HAP-1 (cell line): ENCODE results near the gene ACKR3.

ENCODE experiments used
- DNase-seq, 2 experiments: peaks; one replicate each; pipeline ENCODE4 v3.0.0-alpha.2; 2016 to 2020; ENCODE audit warnings: low spot score in 2 of 2
- H3K27me3 ChIP-seq: fragments of 250-450 bp; sonication (Bioruptor Pico); 2 replicates; pipeline ENCODE4 v1.5.1; 2020; ENCODE audit warnings: low read depth, mild to moderate bottlenecking, moderate library complexity
- H3K36me3 ChIP-seq: fragments of 250-450 bp; sonication (Bioruptor Pico); replicated peaks from 2 replicates; pipeline ENCODE4 v1.5.1; 2020; ENCODE audit warnings: mild to moderate bottlenecking
- H3K4me1 ChIP-seq: fragments of 250-450 bp; sonication (Bioruptor Pico); 2 replicates; pipeline ENCODE4 v1.5.1; 2020; ENCODE audit warnings: mild to moderate bottlenecking
- H3K4me3 ChIP-seq: fragments of 250-450 bp; sonication (Bioruptor Pico); 2 replicates; pipeline ENCODE4 v1.5.1; 2020; ENCODE audit warnings: mild to moderate bottlenecking, moderate library complexity
- H3K9me3 ChIP-seq: fragments of 250-450 bp; sonication (Bioruptor Pico); 2 replicates; pipeline ENCODE4 v1.5.1; 2020; ENCODE audit warnings: mild to moderate bottlenecking, moderate library complexity
- in situ Hi-C: fragments of 300-500 bp; cut with MboI; formaldehyde crosslinking; loops from 3 replicates; pipeline ENCODE4 v1.14.3; 2020; ENCODE audit warnings: low sequenced_read_pairs, inconsistent platforms, mixed read lengths

Gene ACKR3

DNA sequence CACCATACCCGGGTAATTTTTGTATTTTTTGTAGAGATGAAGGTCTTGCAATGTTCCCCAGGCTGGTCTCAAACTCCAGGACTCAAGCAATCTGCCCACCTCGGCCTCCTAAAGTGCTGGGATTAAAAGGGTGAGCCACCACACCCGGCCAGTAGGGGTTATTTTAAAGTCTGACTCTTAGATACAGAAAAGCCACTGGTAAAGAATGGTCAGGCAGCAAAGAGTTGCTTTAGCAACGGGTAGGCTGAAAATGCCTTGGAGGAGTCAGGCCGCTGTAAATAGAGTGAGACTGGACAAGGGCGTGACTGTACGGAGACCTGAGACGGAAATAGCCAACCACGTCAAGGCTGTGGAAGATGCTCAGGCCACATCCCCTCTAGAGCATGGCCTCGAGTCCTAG, 54.2 kb downstream of the ACKR3 start:
- DNase-seq: no peak

DNA sequence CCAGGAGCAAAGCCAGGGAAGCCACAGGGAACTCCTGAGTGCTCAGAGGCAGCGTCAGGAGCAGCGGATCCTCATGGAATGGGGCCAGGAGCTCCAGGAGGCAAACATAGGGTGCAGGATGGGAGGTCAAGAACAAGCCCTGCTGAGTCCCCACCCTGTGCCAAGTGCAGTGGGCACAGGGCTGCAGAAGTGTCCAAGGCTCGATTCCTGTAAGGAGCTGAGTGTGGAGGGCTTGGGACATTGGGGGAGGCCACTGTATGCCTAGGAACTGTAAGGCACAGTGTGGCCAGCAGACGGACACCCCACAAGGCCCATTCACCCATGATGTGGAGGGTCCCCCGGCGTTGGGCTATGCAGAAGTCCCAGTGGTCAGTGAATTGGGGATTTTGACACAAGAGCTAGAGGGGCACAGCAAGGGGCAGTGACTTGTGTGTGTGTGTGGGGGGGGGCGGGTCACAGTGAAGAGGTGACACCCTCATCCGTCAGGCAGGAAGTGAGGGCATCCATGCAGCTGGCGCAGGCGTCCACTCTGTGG, 55.6 kb downstream of the ACKR3 start:
- DNase-seq: no peak
- H3K27me3 ChIP-seq: no peaks in the 10 kb centered on the region
- H3K36me3 ChIP-seq: no peaks in the 10 kb centered on the region
- H3K4me3 ChIP-seq: no peak overlapping the region
- H3K9me3 ChIP-seq: no peaks in the 10 kb centered on the region
- H3K4me1 ChIP-seq: no peaks in the 10 kb centered on the region
- in situ Hi-C loops: no loop called here

More for the DNA sequence above, 54.2 kb downstream of the ACKR3 start:
- H3K27me3 ChIP-seq: no peaks in the 10 kb centered on the region
- H3K4me3 ChIP-seq: no peak overlapping the region
- no peaks in the 10 kb centered on the region for H3K9me3 ChIP-seq
- in situ Hi-C loops: no loop called here
- H3K4me1 ChIP-seq: no peaks in the 10 kb centered on the region
- no peaks in the 10 kb centered on the region for H3K36me3 ChIP-seq

DNA sequence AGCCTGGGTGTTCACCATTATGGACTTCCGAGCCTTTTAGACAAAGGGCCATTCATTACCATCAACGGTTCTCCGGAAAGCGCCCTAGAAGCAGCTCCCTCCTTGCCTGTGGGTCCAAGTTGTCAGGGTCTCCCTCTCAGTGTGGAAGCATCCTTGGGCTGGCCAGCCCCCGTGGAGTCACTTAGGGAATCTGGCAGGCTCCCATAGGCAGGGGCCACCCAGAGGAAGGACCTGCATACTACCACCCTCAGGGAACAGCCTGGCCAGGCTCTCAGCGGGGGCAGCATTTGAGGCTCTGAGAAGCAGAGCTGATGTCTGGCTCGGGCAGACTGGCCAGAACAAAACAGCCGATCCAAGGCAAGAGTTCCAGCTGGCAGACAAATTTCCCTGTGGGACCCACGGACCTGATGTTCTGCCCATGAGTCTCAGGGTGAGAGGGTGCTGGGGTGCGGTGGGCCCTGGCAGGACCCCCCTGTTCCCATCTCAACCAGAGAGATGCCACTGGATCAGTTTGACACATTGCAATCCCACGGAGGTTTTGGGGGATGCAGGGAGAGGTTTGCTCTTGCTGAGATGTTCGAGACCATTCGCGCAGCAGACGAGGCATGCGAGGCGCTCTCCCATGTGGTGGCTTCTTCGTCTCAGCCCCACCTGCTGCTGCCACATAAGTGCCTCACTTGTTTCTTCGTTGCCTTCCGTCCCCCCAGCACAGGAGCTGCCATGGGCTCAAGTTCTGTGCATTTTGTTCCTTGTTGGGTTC, 56.9 kb downstream of the ACKR3 start:
- in situ Hi-C loops: no loop called here

DNA sequence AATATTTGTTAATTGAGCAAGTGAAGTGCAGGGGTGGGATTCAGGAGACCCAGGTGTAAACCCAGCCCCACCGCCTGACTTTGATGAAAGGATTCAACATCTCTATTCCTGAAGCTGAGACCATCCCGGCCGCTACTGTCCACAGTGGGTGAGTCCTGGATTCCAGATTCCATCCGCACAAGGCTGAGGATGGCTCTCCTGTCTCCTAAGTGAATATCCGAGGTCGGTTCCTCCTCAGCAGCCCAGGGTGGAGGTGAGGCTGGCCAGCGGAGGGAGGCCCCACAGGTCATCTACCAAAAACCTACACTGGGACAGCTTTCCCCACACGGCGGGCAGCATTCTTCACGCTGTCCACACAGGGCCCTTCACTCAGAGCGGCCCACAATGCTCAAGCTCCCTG, 57.6 kb downstream of the ACKR3 start:
- H3K27me3 ChIP-seq: no peaks in the 10 kb centered on the region
- in situ Hi-C loops: no loop called here

More for the DNA sequence above, 56.9 kb downstream of the ACKR3 start:
- Histone ChIP-seq H3K27me3 (no peaks in the 10 kb centered on the region), H3K36me3 (no peaks in the 10 kb centered on the region), H3K4me1 (no peaks in the 10 kb centered on the region), H3K4me3 (no peak overlapping the region), H3K9me3 (no peaks in the 10 kb centered on the region)
- DNase-seq: no peak

DNA sequence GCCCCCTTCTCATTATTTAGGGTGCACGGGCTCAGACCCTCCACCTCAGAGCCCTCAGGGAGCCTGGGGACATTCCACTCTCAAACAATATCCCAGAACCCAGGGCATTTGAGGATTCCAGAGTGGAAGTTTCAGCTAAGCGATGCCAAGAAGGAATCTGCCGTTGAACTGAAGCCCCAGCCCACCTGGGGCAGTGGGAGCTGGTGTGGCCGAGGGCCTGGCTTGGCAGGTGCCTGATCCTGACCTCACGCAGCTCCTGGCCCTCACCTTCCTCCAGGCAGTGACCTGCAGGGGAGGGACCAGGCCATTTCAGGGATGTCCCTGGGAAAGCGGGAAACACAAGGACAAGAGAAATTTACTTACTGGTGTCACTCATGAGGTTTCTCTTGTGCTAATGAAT, 58.2 kb downstream of the ACKR3 start:
- Histone ChIP-seq H3K27me3 (no peaks in the 10 kb centered on the region), H3K9me3 (no peaks in the 10 kb centered on the region), H3K36me3 (no peaks in the 10 kb centered on the region), H3K4me3 (no peak overlapping the region), H3K4me1 (no peaks in the 10 kb centered on the region)
- no peak for DNase-seq
- in situ Hi-C loops: no loop called here

More for the DNA sequence above, 57.6 kb downstream of the ACKR3 start:
- no peaks in the 10 kb centered on the region for H3K36me3 ChIP-seq
- H3K9me3 ChIP-seq: no peaks in the 10 kb centered on the region
- no peak overlapping the region for H3K4me3 ChIP-seq
- DNase-seq: no peak
- H3K4me1 ChIP-seq: no peaks in the 10 kb centered on the region

DNA sequence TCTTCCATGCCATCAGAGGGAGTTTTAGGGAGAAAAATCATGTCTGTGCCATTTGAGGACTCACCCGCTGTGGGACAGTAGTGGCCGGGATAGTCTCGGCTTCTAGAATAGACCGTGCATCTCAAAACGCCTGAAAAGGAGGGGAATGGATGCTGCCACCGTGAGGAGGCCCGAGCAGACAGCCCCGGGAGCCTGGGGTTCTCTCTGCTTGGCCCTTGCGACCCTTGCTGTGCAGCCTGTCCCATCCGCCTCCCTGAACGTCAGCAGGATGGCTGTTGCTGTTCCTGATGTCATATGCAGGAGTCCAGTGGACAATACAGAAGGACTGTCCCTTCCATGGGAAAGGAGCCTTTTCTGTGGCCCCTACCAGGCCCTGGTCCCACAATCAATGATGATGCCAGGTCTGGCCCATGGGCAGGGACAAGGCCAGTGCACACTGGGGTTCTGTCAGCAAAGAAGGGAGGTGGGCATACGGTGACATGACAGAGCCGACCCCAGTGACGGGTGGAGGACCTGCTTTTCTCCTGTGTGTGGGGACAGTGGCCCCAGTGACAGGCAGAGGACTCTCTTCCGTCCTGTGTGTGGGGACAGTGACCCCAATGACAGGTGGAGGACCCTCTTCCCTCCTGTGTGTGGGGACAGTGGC, 58.8 kb downstream of the ACKR3 start:
- Histone ChIP-seq H3K36me3 (no peaks in the 10 kb centered on the region), H3K27me3 (no peaks in the 10 kb centered on the region), H3K9me3 (no peaks in the 10 kb centered on the region), H3K4me1 (no peaks in the 10 kb centered on the region), H3K4me3 (no peak overlapping the region)
- DNase-seq: no peak
- in situ Hi-C loops: no loop called here

DNA sequence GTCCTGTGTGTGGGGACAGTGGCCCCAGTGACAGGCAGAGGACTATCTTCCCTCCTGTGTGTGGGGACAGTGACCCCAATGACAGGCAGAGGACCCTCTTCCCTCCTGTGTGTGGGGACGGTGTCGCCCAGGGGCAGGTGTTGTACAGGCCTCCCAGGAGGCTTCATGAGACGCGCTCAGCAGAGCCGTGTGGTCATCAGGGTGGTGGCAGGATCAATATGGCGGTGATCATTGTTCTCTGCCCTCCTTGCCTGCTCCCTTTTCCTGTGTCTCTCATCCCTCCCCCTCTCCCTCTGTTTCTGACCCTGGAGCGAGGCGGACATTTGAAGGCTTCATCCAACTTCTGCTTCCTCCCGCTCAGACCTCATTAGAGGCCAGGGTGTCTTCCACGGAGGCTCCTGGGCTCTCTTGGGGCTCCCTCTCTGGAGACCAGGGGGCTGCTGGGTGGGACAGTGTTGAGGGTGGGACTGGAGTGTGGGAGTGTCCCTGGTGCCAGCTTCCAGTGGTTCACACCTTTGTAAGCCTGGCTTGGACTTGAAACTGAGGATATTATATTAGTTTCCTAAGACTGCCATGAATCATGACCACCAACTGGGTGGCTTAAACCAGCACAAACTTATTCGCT, 59.5 kb downstream of the ACKR3 start:
- H3K4me3 ChIP-seq: no peak overlapping the region
- in situ Hi-C loops: no loop called here
- H3K27me3 ChIP-seq: no peaks in the 10 kb centered on the region
- no peaks in the 10 kb centered on the region for H3K36me3 ChIP-seq
- no peaks in the 10 kb centered on the region for H3K9me3 ChIP-seq
- DNase-seq: no peak
- H3K4me1 ChIP-seq: no peaks in the 10 kb centered on the region

DNA sequence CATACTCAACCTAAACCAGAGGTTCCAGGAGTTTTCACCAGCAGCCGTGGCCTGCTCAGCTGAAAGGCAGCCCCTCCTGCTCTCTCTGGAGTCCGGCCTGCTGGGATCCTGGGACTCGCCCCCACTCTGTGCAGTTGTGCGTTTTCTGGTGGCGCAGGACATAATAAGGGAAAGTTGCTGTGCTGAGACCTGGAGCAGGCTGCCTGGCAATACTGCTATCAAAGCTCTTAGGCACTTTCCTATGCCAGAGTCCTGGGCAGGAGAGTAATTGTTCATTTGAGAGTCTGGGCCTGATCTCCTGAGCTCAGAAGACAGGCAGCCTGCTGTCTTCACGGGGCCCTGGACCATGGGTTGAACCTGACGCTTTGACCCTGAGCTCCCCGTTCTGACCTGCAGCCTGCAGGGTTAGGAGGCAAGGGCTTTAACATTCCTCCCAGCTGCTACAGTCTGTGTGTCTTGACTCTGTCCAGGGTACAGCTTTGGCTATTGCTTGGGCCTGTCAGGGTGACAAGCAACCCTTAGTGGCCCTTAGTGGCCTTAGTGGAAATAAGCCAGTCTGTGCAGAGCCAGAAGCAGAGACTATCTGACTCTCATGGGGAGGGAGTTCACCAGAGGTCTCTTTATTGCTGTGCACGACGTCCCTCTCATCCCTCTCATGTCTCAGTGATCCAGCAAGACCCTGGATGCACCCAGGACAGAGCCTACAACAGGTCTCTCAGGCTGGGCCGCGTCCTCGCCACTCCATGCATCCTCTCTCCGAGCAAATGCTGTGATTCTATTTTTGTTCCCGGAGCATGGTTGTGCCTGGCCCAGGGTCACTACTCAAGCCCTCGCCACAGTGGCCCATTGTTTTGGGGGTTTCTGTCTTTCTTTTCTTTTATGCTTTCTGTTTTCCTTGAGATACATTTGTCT, 60.6 kb downstream of the ACKR3 start:
- in situ Hi-C loops: no loop called here
- Histone ChIP-seq H3K9me3 (no peaks in the 10 kb centered on the region), H3K27me3 (no peaks in the 10 kb centered on the region), H3K4me1 (no peaks in the 10 kb centered on the region), H3K4me3 (no peak overlapping the region), H3K36me3 (no peaks in the 10 kb centered on the region)
- DNase-seq: no peak

DNA sequence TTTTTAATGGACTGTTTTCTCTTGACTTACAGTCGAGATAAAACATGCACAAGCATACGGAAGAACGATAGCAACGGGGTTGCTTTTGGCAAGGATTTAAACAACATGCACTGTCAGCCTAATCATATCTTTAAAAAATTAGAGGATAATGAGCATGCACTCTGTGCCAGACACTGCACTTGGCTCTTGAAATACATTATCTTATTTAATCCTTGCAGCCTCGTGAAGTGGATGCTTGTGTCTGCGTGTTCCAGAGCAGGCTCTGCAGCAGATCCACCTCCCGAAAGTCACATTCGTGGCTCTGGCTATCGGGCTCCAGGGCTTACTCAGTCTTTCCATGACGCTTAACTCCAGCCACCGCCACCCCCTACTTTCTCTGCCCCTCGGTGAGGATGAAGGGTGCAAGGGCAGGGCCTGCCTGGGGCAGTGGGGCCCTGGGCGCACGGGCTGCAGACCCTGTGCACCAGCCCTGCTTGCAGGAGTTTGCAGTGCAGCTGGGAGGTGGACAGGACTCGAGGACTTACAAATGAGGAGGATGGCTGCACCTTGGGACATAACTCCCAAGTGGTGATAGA, 61.7 kb downstream of the ACKR3 start:
- no peaks in the 10 kb centered on the region for H3K27me3 ChIP-seq
- H3K4me3 ChIP-seq: no peak overlapping the region
- in situ Hi-C loops: no loop called here
- H3K4me1 ChIP-seq: no peaks in the 10 kb centered on the region
- H3K36me3 ChIP-seq: no peaks in the 10 kb centered on the region
- no peak for DNase-seq
- no peaks in the 10 kb centered on the region for H3K9me3 ChIP-seq

DNA sequence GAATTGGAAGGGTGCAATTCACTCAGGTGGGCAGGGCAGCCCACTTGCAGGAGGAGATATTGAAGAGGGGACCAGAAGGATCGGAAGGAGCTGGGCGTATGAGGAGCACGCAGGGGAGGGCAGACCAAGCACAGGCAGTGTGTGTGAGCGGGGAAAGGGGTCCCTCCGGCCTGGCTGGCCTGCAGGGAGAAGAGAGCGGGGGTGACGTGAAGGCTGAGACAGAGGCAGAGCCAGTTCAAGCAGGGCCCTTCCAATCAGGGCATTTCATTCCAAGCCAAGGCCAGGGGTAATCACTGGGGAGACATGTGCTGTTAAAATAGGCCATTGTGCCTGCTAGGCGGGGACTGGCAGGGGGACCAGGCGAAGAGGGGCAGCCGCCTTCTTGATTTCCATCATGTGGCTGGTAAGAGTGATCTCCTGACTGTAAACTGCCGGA, 62.2 kb downstream of the ACKR3 start:
- Histone ChIP-seq H3K4me1 (no peaks in the 10 kb centered on the region), H3K36me3 (no peaks in the 10 kb centered on the region), H3K4me3 (no peak overlapping the region), H3K27me3 (no peaks in the 10 kb centered on the region), H3K9me3 (no peaks in the 10 kb centered on the region)
- DNase-seq: no peak
- in situ Hi-C loops: no loop called here
